Kidney (tissue), 14 donors: Measurements from ENCODE around the gene KRT23. TPM values are rescaled to one million over a fixed set of nuclear protein-coding genes. Genes with fewer than 3 reads are reported as not detected.

Source experiments
- DNase-seq, 5 donors: peaks; one replicate each; pipeline ENCODE4 v3.0.0-alpha.2; 2013 to 2020
- FAIRE-seq: peaks from 2 replicates; lab custom pipeline; 2012; peaks lifted over from hg19 to GRCh38; lab: Jason Lieb, UNC
- H3K27ac ChIP-seq, 2 donors: one replicate each; pipeline ENCODE4 v1.7.0; 2013; ENCODE audit warnings: low read depth in 2 of 2, low read length in 2 of 2, inconsistent platforms in 1 of 2
- H3K27me3 ChIP-seq: one replicate; pipeline ENCODE4 v1.7.1; 2013; ENCODE audit warnings: low read length, inconsistent platforms; ENCODE audit not compliant: control insufficient read depth, insufficient read depth
- H3K36me3 ChIP-seq, 3 donors: one replicate each; pipeline versions ENCODE4 v1.7.0 to v1.7.1; 2013; ENCODE audit warnings: low read length in 3 of 3, control low read depth in 1 of 3, inconsistent platforms in 1 of 3; ENCODE audit not compliant: insufficient read depth in 3 of 3, control insufficient read depth in 2 of 3
- H3K4me1 ChIP-seq, 3 donors: one replicate each; pipeline versions ENCODE4 v1.7.0 to v1.7.1; 2013; ENCODE audit warnings: low read length in 3 of 3, inconsistent platforms in 1 of 3, low read depth in 1 of 3; ENCODE audit not compliant: control insufficient read depth in 2 of 3, insufficient read depth in 2 of 3
- H3K4me3 ChIP-seq, 3 donors: one replicate each; pipeline versions ENCODE4 v1.7.0 to v1.8.1; 2013; ENCODE audit warnings: low read length in 3 of 3, control low read depth in 1 of 3, inconsistent platforms in 1 of 3
- H3K9ac ChIP-seq, 3 donors: one replicate each; pipeline versions ENCODE4 v1.7.0 to v1.7.1; 2013; ENCODE audit warnings: low read length in 3 of 3, control low read depth in 1 of 3, inconsistent platforms in 1 of 3
- H3K9me3 ChIP-seq, 3 donors: one replicate each; pipeline versions ENCODE4 v1.7.0 to v1.7.1; 2013; ENCODE audit warnings: low read length in 3 of 3, control low read depth in 1 of 3, inconsistent platforms in 1 of 3; ENCODE audit not compliant: control insufficient read depth in 2 of 3, insufficient read depth in 1 of 3
- intact Hi-C: fragments of 100-400 bp; cut with DNase I; formaldehyde crosslinking; loops from one replicate; pipeline ENCODE4 v1.11.1; 2022
- polyA plus RNA-seq: library from polyadenylated mRNA; stranded (reverse); fragments of 350-450 nt; fragmentation: Illumina TruSeq; extraction: RNeasy Lipid Tissue Mini Kit (QIAGEN cat#74804); gene quantifications from one replicate; pipeline ENCODE4 v1.2.3, GENCODE V29; 2014; ENCODE audit warnings: low read depth, low replicate concordance; ENCODE audit not compliant: insufficient read depth
- total RNA-seq: library from RNA; stranded (reverse); fragmentation: NEBNext Ultra II Directional; extraction: Animal tissue kit (Norgen Biotek cat#: 25700); gene quantifications from one replicate; pipeline ENCODE4 v1.2.1, GENCODE V29; 2021
- TF ChIP-seq, protein P1 (sequence below): IDR thresholded peaks from 3 replicates; pipeline ENCODE4 v1.5.1; 2012; ENCODE audit warnings: mild to moderate bottlenecking, moderate library complexity, borderline replicate concordance; ENCODE audit not compliant: insufficient read depth; ENCODE audit errors: extremely low read depth
- donor health status: control.
- donor health status: control.
- donor health status: control.
- donor health status: control.
- donor health status: control.
- donor health status: DM: yes; HTN: yes; CAD: no.
- donor health status: Normal renal cell carcinoma (clear cell type).

Gene KRT23
- total and polyA plus RNA-seq, 2 donors from 2014 or later = 2.2 to 4.2 TPM

DNA sequence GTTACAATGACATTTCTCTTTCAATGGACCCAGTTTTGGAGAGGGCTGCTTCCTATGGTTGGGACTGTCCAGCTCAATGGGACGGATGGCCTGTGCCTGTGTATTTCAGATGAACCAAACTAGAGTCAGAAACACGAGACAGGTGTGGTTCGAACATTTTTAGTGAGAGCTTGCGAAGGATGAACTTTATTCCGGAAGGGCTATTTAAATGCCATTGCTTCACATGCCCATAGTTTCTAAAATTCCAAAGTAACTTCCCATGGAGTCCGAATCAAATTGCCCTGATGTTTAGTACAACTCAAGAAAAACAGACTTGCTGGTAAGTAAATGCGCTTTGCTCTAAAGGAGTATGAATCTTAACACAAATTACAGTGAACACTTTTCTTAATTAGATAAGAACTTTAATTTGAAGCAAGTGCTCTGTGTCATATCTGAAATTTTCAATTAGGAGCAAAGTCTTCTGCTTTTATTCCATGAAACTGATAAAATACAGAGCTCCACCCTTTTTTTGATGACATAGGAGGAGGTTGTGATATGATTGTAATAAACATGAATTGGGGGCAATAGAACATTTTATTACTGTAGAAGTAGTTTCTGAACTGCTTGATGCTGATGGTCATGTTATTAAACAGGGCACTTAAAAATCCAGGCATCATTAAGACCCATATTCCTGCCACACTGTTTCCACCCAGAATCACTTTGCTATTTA, 53.7 kb downstream of the KRT23 start:
- Histone ChIP-seq H3K36me3 (no peaks in the 10 kb centered on the region), H3K27ac (no peak overlapping the region), H3K4me3 (no peak overlapping the region), H3K9me3 (no peaks in the 10 kb centered on the region), H3K27me3 (no peaks in the 10 kb centered on the region), H3K9ac (no peak overlapping the region), H3K4me1 (no peaks in the 10 kb centered on the region)
- DNase-seq (no peak), FAIRE-seq (no peak)
- intact Hi-C loops = no loop called here
- TF ChIP-seq, protein P1, sequence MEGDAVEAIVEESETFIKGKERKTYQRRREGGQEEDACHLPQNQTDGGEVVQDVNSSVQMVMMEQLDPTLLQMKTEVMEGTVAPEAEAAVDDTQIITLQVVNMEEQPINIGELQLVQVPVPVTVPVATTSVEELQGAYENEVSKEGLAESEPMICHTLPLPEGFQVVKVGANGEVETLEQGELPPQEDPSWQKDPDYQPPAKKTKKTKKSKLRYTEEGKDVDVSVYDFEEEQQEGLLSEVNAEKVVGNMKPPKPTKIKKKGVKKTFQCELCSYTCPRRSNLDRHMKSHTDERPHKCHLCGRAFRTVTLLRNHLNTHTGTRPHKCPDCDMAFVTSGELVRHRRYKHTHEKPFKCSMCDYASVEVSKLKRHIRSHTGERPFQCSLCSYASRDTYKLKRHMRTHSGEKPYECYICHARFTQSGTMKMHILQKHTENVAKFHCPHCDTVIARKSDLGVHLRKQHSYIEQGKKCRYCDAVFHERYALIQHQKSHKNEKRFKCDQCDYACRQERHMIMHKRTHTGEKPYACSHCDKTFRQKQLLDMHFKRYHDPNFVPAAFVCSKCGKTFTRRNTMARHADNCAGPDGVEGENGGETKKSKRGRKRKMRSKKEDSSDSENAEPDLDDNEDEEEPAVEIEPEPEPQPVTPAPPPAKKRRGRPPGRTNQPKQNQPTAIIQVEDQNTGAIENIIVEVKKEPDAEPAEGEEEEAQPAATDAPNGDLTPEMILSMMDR = no peak

DNA sequence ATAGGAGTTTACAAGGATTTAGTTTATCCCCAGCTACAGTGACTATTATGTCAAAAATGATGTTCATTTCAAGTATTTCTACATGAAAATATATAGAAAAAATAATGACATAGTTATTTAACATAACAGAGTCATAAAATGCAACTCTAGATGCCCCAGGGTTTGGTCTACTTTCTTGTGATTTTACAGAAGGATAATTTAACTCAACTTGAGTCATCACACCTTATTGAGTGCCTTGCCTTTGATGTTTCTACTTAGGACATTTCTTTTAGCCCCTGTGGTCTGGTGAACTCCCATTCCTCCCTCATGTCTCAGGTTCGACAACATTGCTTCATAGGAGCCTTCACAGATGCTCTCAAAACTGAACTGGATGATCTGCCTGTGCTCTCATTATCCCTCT, 54.4 kb downstream of the KRT23 start:
- Histone ChIP-seq H3K27me3 (no peaks in the 10 kb centered on the region), H3K27ac (no peak overlapping the region), H3K4me3 (no peak overlapping the region), H3K9ac (no peak overlapping the region), H3K4me1 (no peaks in the 10 kb centered on the region), H3K36me3 (no peaks in the 10 kb centered on the region), H3K9me3 (no peaks in the 10 kb centered on the region)
- TF ChIP-seq, protein P1 = no peak
- no peak for FAIRE-seq
- intact Hi-C loops = no loop called here
- no peak for DNase-seq

DNA sequence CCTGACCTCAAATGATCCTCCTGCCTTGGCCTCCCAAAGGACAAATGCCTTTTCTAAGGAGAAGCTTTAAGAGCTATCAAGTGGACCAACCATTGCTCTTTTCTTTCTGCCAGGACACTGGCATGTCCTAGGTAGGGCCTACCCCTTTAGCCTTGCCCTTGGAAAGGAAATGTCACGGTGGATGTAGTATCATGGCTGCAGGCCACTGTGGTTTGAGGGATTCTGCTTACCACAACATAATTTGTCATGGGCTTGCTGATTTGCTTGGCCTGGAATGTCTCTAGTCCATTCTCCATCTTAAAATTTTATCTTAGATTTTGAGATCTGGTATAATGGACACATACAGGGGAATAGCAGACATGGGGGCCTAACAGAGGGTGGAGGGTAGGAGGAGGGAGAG, 58.4 kb downstream of the KRT23 start:
- no peaks in the 10 kb centered on the region for H3K9me3 ChIP-seq
- H3K4me3 ChIP-seq = no peak overlapping the region
- no peaks in the 10 kb centered on the region for H3K4me1 ChIP-seq
- TF ChIP-seq, protein P1 = no peak
- H3K9ac ChIP-seq = no peak overlapping the region
- H3K27me3 ChIP-seq = no peaks in the 10 kb centered on the region
- no peak overlapping the region for H3K27ac ChIP-seq
- no peaks in the 10 kb centered on the region for H3K36me3 ChIP-seq
- no peak for DNase-seq
- FAIRE-seq = no peak
- intact Hi-C loops = no loop called here
